Femur (tissue), 1 donor: ENCODE results near the gene SHH.

Experiments used
- DNase-seq: peaks from one replicate; pipeline ENCODE4 v3.0.0-alpha.2; 2017

The SHH gene

GRCh38 chr7:155804897-155805825, 7.1 kb downstream of the SHH start:
- peak; percentile 50 for DNase-seq

DNA sequence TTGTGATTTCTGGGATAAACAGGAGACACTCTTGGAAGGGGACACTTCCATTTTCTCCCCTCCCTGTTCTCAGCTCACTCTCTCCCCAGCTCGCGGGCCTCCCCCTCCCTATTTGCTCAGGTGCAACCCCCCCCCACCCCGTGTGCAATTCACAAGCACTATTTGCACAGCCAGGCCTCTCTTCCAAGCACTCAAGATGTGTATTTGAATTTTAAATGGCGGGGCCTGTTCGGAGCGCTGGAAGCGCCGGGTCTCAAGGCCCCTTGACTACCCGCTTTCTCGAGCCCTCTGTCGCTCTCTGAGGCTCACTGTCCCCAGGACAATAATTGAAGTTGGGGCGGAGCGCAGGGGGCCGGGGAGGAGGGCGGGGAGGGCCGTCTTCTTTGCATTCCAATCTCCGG, 7.8 kb downstream of the SHH start:
- no peak for DNase-seq

DNA sequence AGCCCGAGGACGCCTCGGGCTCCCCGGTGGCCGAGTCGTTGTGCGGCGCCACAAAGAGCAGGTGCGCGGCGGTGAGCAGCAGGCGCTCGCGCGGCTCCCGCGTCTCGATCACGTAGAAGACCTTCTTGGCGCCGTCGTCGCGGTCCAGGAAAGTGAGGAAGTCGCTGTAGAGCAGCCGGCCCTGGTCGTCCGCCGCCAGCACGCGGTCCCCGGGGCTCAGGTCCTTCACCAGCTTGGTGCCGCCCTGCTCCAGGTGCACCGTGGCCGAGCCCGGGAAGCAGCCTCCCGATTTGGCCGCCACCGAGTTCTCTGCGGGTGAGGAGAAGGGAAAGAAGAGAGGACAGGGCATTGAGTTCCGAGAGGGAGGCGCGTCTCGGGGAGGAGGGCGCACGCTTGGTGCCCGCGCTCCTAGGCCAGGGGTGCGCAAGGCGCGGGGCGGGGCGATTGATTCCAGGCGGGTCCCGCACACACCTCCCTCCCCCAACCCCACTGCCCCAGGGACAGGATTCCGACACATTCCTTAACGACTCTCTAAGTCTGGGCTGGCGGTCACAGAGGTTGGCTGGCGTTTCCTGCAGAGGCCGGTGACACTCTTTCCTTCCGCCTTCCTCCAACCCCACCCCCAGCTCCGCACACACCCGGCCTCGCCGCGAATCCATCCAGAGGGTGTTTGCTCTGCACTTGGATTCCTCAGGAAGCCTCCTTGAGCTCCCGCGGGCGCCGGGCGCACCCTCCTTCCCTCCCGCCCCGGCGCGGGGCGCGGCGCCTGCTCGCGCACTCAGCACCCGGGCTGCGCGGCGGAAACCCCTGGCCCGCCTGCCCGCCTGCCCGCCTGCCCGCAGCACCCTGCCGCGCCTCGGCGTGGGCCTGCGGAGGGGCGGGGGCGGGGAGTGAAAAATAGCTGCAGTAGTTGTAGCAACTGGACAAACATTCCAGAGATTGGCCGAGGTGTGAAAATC, 8.6 kb downstream of the SHH start:
- DNase-seq = no peak

- DNase-seq = no peak
Measured at GRCh38 chr7:155802906-155803417, 9.3 kb downstream of the SHH start.

- no peak for DNase-seq
Measured at GRCh38 chr7:155802291-155802690, 10.0 kb downstream of the SHH start.

DNA sequence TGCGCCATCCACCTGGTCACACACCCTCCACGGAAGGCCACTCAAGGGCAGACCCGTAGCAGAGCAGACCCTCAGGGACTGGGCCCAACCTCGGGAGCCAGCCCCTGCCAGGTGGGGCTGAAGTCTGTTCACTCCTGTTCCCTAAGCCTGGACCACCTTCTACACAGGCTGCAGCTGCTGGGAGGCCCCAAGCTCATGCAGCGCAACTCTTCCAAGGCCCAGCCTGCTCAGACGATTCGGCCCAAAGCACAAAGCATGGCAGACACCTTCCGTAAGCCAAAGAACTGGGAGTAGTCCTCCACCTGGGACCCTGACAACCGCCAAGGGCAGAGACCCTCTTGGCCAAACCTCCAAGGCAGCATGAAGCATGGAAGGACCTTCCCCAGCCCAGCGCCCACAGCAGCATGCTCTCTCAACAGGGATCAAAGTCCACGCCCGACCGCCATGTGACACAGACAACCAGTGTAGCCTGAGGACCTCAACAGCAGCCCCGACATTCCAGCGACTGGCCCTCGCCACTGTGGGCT, 11.5 kb downstream of the SHH start:
- no peak for DNase-seq

DNA sequence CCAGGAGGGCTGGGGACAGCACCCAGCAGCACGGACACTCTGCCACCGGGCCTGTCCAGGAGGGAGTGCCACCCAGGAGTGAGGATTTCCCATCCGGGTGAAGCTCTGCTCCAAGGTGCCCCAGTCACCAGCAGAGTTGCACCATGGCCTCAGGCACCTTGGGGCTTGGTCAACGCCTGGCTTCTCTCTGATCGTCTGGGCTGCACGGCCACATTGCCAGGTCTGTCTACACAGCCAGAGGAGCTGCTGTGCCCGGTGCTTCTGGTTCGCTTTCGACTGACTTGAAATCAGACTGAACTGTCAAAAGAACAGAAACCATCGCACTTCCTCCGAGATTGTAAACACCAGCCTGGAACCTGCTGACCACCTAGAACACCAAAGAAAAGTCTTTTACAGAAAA, 12.0 kb downstream of the SHH start:
- no peak for DNase-seq

GRCh38 chr7:155799514-155799913, 12.7 kb downstream of the SHH start:
- DNase-seq = no peak

DNA sequence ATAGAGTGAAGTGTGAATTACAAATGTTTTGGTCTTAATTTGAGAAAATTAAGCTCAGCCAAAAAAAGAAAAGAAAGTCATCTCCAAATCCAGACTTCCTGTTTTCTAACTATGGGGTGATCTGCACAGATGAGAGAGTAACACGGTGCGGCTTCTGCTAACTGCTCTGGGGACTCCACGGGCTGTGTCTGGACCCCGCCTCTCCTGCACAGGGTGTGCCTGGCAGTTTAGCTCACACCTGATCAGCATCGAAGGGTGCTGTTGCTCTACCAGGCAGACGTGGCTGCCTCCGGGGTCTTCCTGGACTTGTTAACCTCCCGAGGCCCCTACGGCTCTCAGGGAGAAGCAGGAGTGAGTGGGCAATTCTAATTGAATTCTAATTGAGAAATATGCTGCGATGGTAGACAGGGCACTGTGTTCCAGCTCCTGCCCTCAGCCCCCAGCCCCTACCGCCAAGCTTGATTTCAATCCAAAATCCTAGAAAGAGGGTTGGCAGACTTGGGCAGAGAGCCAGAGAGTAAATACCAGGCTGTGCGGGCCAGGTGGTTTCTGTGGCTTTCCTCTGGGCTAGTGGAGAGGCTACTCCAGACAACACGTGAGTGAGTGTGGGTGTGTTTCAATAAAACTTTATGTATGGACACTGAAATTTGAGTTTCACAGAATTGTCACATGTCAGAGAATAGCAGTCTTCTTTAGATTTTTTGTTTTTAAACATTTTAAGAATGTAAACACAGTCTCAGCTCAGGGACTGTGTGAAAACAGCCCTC, 13.4 kb downstream of the SHH start:
- no peak for DNase-seq

- no peak for DNase-seq
Measured at GRCh38 chr7:155797262-155798250, 14.7 kb downstream of the SHH start.

DNA sequence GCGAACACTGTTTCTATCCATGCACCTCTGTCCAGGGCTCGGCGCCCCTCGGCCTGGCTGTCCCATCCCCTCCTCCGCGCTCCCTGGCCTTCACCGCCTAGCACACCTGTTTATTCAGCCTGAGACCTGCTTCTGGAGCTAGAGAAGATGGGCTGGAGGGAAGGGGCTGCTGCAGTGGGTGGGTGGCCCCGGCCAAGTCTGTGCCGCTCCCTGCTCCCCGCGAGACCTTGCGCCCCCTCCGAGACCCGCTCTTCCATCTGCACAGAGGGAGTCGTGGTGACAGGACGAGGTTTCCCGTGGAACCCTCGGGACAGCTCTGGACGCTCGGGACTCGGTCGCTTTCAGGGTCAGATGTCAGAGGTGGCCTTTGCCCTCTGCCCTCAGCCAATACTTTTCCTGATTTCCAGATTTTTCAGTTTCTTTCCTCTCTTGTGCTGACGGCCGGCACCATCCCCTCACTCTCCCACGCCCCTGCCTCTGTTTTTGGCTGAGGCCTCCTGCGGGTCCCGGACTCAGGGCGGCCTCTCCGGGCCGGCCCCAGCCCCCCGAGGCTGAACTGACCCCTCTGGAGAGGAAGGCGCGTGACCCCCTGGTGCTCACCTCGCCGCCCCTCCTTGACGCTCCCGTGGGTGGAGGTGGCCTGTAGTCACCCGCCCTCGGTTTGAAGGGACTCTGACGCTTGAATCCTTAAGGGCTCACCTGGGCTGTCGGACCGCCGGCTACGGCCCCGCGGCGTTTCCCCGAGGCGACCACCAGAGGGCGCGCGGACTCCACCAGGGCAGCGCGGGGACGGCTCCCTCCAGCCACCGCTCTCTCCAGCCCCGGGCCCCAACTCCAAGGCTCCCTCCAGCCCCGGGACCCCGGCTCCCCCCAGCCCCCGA, 15.6 kb downstream of the SHH start:
- peak; percentile 65 for DNase-seq

GRCh38 chr7:155795951-155796350, 16.3 kb downstream of the SHH start:
- DNase-seq = no peak

DNA sequence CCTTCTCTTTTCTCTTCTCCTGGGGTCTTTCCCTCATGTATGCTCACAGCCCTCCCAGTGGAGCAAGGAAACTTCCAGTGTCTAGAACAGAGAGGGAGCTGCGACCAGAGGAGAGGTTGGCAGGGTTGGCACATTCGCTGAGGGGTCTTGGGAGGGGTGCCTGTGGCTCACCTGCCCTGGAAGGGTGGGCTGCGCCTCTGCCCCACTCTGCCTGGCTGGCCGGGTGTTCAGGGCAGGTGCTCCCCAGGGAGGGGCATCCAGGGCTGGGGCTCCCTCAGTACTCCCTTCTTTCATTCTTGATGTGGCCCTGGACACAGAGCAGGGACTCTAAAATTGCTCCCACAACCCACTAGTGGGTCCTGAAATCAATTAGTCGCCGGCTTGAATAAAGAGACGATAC, 16.9 kb downstream of the SHH start:
- DNase-seq = no peak

GRCh38 chr7:155794196-155794595, 18.1 kb downstream of the SHH start:
- no peak for DNase-seq

GRCh38 chr7:155793720-155794119, 18.5 kb downstream of the SHH start:
- no peak for DNase-seq

GRCh38 chr7:155792999-155793560, 19.2 kb downstream of the SHH start:
- no peak for DNase-seq

GRCh38 chr7:155792315-155792960, 19.8 kb downstream of the SHH start:
- no peak for DNase-seq

GRCh38 chr7:155791836-155792235, 20.4 kb downstream of the SHH start:
- no peak for DNase-seq

GRCh38 chr7:155791214-155791737, 21.0 kb downstream of the SHH start:
- DNase-seq = no peak
